Stomach (tissue), 9 donors: ENCODE data around the gene TMEM98. TPM values are rescaled to one million over a fixed set of nuclear protein-coding genes. Genes with fewer than 3 reads are reported as not detected.
A peak's percentile ranks its signal among the peaks of the same experiment; 100 is the strongest.

Source experiments
- DNase-seq, 2 donors: peaks; one replicate each; pipeline versions ENCODE4 v3.0.0 to v3.0.0-alpha.2; 2013 to 2019
- H3K27ac ChIP-seq, 5 donors: fragments of 200-600 bp in 4 of 5; sonication (generic) in 4 of 5; one replicate each; pipeline ENCODE4 v1.5.1; 2013 to 2019; ENCODE audit warnings: mild to moderate bottlenecking in 1 of 5, moderate library complexity in 1 of 5
- H3K27me3 ChIP-seq, 3 donors: fragments of 200-600 bp; sonication (generic); one replicate each; pipeline ENCODE4 v1.5.1; 2017 to 2019; ENCODE audit warnings: mixed run types in 1 of 3
- H3K36me3 ChIP-seq, 4 donors: fragments of 200-600 bp; sonication (generic); 1 replicate in 3 of 4; 2 replicates in 1 of 4; pipeline ENCODE4 v1.5.1; 2016 to 2019
- H3K4me1 ChIP-seq, 4 donors: fragments of 200-600 bp; sonication (generic); one replicate each; pipeline ENCODE4 v1.5.1; 2016 to 2019
- H3K4me3 ChIP-seq, 4 donors: fragments of 200-600 bp; sonication (generic) in 3 of 4; one replicate each; pipeline ENCODE4 v1.5.1; 2016 to 2019; ENCODE audit warnings: mild to moderate bottlenecking in 1 of 4
- H3K9me3 ChIP-seq, 4 donors: fragments of 200-600 bp; sonication (generic); one replicate each; pipeline ENCODE4 v1.5.1; 2016 to 2019
- EP300 ChIP-seq: sonication (generic); formaldehyde crosslinking; IDR thresholded peaks from one replicate; pipeline ENCODE4 v1.6.1; 2017; ENCODE audit warnings: antibody characterized with exemption
- POLR2A ChIP-seq, 4 donors: fragments of 450-650 bp; IDR thresholded peaks; one replicate each; pipeline ENCODE4 v1.6.1; 2016; ENCODE audit warnings: antibody characterized with exemption in 4 of 4, control low read depth in 2 of 4, mild to moderate bottlenecking in 1 of 4, moderate library complexity in 1 of 4
- POLR2AphosphoS5 ChIP-seq, 3 donors: sonication (generic); formaldehyde crosslinking; IDR thresholded peaks; one replicate each; pipeline ENCODE4 v1.6.1; 2016; ENCODE audit warnings: antibody characterized with exemption in 3 of 3
- WGBS, 5 donors: extraction: QIAGEN DNeasy Blood & Tissue Kit in 3 of 5; methylation state at CpG; one replicate each; pipeline versions ENCODE4 v1.1.5 to v1.1.7; 2013 to 2018; 5-methylcytosine and 5-hydroxymethylcytosine counted together
- intact Hi-C: fragments of 100-400 bp; cut with DNase I; formaldehyde crosslinking; loops from one replicate; pipeline ENCODE4 v1.15.1; 2023; ENCODE audit warnings: low total_unique reads
- polyA plus RNA-seq, 3 donors: library from polyadenylated mRNA; stranded (reverse); fragments of 200-250 nt; gene quantifications; one replicate each; pipeline ENCODE4 v1.2.3, GENCODE V29; 2013
- total RNA-seq, 5 donors: library from RNA; depleted of rRNA; stranded (reverse); fragments of >200 nt; gene quantifications; one replicate each; pipeline versions ENCODE4 v1.1.0 to v1.2.3, GENCODE V29; 2014 to 2016
- TF ChIP-seq, protein P1 (sequence below), 7 experiments: fragments of 450-650 bp in 4 of 7; fragments of 200-600 bp in 3 of 7; sonication (generic) in 3 of 7; IDR thresholded peaks; one replicate each; pipeline ENCODE4 v1.5.1; 2016 to 2019; ENCODE audit warnings: antibody characterized with exemption in 7 of 7, control low read depth in 2 of 7, mild to moderate bottlenecking in 1 of 7
- donor health status: healthy with polysubstance abuse.
- donor health status: Bipolar disorder and iron deficiency.
- donor health status: healthy.

Gene TMEM98
- total and polyA plus RNA-seq, 8 donors, result 43.7 to 161 (median 75.2) TPM

DNA sequence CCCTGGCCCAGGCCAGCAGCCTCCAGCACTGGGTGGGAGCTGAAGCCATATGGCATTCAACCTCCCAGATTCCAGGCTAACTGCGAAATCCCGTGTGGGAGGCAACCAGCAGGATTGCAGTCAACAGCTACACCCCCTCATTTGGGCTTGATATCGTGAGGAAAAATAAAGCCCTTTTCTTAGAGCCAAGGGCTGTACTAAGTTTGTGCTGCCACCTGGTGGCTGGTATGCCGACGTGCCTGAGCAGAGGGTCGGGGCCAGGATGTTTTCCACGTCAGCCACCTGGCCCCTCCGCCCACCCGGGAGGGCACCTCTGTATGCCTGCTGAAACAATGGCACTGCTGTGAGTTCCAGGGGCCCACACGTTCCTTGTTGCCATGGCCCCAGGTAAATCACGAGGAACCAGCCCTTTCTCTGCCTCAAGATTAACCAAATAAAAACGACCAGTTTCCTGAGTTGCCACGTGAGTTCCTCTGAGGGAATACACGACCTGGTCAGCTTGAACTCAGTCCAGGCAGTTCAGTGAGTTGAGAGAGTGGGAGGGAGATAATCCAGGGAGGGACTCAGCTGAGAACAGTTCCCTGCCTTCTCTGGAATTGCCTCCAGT lies 9.0 kb downstream of the TMEM98 start:
- peaks cover 8 to 85% (median 72%) of the 10 kb centered on the region in 4 donors for H3K36me3 ChIP-seq
- peak overlapping the region; percentile 47 to 75 (median 71) for H3K27ac ChIP-seq
- WGBS, 5 donors, result 4 to 12% (median 4%) methylated on average over 7 to 14 of the region's 14 CpGs
- intact Hi-C loops, result no loop called here
- DNase-seq, result peak; percentile 82 to 95
- H3K9me3 ChIP-seq, result no peaks in the 10 kb centered on the region
- peak overlapping the region in 1 of 4 donors; percentile 22 for H3K4me3 ChIP-seq
- TF ChIP-seq POLR2A (IDR thresholded peaks at IDR 0.05), result no peak
- TF ChIP-seq, protein P1, sequence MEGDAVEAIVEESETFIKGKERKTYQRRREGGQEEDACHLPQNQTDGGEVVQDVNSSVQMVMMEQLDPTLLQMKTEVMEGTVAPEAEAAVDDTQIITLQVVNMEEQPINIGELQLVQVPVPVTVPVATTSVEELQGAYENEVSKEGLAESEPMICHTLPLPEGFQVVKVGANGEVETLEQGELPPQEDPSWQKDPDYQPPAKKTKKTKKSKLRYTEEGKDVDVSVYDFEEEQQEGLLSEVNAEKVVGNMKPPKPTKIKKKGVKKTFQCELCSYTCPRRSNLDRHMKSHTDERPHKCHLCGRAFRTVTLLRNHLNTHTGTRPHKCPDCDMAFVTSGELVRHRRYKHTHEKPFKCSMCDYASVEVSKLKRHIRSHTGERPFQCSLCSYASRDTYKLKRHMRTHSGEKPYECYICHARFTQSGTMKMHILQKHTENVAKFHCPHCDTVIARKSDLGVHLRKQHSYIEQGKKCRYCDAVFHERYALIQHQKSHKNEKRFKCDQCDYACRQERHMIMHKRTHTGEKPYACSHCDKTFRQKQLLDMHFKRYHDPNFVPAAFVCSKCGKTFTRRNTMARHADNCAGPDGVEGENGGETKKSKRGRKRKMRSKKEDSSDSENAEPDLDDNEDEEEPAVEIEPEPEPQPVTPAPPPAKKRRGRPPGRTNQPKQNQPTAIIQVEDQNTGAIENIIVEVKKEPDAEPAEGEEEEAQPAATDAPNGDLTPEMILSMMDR (IDR thresholded peaks at IDR 0.05), result peak in 5 of 7 experiments; percentile 79 to 95 (median 91)
- TF ChIP-seq EP300, result no peak
- peak in 1 of 3 donors; percentile 42 for TF ChIP-seq POLR2AphosphoS5 (IDR thresholded peaks at IDR 0.05)
- peaks cover 8 to 43% (median 22%) of the 10 kb centered on the region in 4 donors for H3K4me1 ChIP-seq
- no peaks in the 10 kb centered on the region for H3K27me3 ChIP-seq

DNA sequence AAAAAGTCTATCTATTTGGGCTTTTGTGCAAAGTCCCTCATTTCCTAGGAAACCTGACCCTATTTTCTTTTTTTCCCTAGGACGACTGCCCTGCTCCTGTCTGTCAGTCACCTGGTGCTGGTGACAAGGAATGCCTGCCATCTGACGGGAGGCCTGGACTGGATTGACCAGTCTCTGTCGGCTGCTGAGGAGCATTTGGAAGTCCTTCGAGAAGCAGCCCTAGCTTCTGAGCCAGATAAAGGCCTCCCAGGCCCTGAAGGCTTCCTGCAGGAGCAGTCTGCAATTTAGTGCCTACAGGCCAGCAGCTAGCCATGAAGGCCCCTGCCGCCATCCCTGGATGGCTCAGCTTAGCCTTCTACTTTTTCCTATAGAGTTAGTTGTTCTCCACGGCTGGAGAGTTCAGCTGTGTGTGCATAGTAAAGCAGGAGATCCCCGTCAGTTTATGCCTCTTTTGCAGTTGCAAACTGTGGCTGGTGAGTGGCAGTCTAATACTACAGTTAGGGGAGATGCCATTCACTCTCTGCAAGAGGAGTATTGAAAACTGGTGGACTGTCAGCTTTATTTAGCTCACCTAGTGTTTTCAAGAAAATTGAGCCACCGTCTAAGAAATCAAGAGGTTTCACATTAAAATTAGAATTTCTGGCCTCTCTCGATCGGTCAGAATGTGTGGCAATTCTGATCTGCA lies 12.9 kb downstream of the TMEM98 start:
- peaks cover 16 to 36% (median 31%) of the 10 kb centered on the region in 4 donors for H3K4me1 ChIP-seq

DNA sequence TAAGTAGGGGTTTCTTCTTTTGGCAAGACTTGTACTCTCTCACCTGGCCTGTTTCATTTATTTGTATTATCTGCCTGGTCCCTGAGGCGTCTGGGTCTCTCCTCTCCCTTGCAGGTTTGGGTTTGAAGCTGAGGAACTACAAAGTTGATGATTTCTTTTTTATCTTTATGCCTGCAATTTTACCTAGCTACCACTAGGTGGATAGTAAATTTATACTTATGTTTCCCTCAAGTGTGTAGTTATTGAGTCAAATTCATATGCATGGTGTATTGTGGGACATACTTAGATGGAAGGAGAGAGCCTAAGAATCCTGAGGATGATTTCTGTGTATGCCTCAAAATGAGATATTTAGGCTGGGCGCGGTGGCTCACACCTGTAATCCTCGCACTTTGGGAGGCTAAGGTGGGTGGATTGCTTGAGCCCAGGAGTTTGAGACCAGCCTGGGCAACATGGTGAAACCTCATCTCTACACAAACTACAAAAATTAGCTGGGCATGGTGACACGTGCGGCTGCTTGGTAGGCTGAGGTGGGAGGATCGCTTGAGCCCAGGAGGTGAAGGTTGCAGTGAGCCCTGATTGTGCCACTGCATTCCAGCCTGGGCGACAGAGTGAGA lies 13.6 kb downstream of the TMEM98 start:
- Histone ChIP-seq H3K27me3 (no peaks in the 10 kb centered on the region), H3K36me3 (peaks cover 8 to 56% (median 40%) of the 10 kb centered on the region in 4 donors), H3K27ac (no peak overlapping the region), H3K4me1 (peaks cover 13 to 30% (median 26%) of the 10 kb centered on the region in 4 donors), H3K9me3 (no peaks in the 10 kb centered on the region), H3K4me3 (no peak overlapping the region)
- TF ChIP-seq EP300 (no peak), POLR2A (IDR thresholded peaks at IDR 0.05) (no peak), POLR2AphosphoS5 (IDR thresholded peaks at IDR 0.05) (no peak)
- TF ChIP-seq, protein P1 (IDR thresholded peaks at IDR 0.05), result peak in 3 of 7 experiments; percentile 5 to 41 (median 31)
- no peak for DNase-seq
- 88 to 97% (median 92%) methylated on average over 8 of the region's 8 CpGs for WGBS, 5 donors
- intact Hi-C loops, result no loop called here

More for the DNA sequence above, 12.9 kb downstream of the TMEM98 start:
- Histone ChIP-seq H3K9me3 (no peaks in the 10 kb centered on the region), H3K27ac (no peak overlapping the region), H3K36me3 (peaks cover 8 to 63% (median 45%) of the 10 kb centered on the region in 4 donors), H3K27me3 (no peaks in the 10 kb centered on the region), H3K4me3 (no peak overlapping the region)
- no peak for DNase-seq
- 71 to 86% (median 79%) methylated on average over 10 of the region's 10 CpGs for WGBS, 5 donors
- intact Hi-C loops, result no loop called here
- TF ChIP-seq, protein P1 (IDR thresholded peaks at IDR 0.05), result no peak
- TF ChIP-seq EP300 (no peak), POLR2AphosphoS5 (IDR thresholded peaks at IDR 0.05) (no peak), POLR2A (IDR thresholded peaks at IDR 0.05) (no peak)

DNA sequence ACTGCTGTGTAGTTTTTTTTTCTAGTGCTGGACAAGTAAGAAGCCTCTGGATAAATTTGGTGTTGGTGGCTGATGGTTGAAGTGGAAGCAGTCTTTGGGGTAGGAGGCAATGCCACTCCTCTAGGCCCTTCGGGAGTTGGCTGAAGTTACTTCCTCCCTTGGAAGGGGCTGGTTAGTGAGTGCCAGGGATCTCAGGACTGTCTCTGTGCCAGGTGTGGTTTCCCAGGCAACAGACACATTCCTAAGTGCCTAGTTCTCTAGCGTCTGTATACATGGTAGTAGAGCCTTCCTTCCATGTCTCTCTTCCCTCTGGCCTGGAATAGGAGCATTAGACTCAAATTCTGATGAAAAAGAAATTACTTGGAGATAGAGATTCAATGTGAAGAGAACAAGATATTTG lies 15.3 kb downstream of the TMEM98 start:
- 21 to 38% (median 30%) methylated on average over 2 of the region's 2 CpGs for WGBS, 5 donors
- H3K27me3 ChIP-seq, result no peaks in the 10 kb centered on the region
- TF ChIP-seq, protein P1 (IDR thresholded peaks at IDR 0.05), result no peak
- TF ChIP-seq POLR2AphosphoS5 (IDR thresholded peaks at IDR 0.05) (no peak), EP300 (no peak), POLR2A (IDR thresholded peaks at IDR 0.05) (no peak)
- H3K4me3 ChIP-seq, result no peak overlapping the region
- H3K4me1 ChIP-seq, result peaks cover 0 to 20% (median 18%) of the 10 kb centered on the region in 4 donors
- H3K27ac ChIP-seq, result peak overlapping the region in 3 of 5 donors; percentile 17 to 52 (median 25)
- peak in 1 of 2 donors; percentile 34 for DNase-seq
- no peaks in the 10 kb centered on the region for H3K9me3 ChIP-seq
- peaks cover 8 to 46% (median 34%) of the 10 kb centered on the region in 4 donors for H3K36me3 ChIP-seq
- intact Hi-C loops, result no loop called here
